ENCODE data around the gene PIERCE2. TPM values are rescaled to one million over a fixed set of nuclear protein-coding genes. Genes with fewer than 3 reads are reported as not detected.
A peak's percentile ranks its signal among the peaks of the same experiment; 100 is the strongest.

PIERCE2 gene
- total and polyA plus RNA-seq, 2 of the 13 experiments (the other 11 are each of a cell fraction or from before 2014, with no cell fraction given), result 0.09 TPM; not detected in 1

- TF ChIP-seq HNF1A (IDR thresholded peaks at IDR 0.05; ENCODE audit: low read depth) (no peak), HNF1A (CRISPR knock-in tag; IDR thresholded peaks at IDR 0.05; ENCODE audit: borderline replicate concordance) (no peak), CEBPG (CRISPR knock-in tag; IDR thresholded peaks at IDR 0.05) (0 out of 2 replicates have a peak, but pooled peaks have one; percentile 7), ZKSCAN5 (CRISPR knock-in tag; IDR thresholded peaks at IDR 0.05) (no peak), ZNF776 (CRISPR knock-in tag; IDR thresholded peaks at IDR 0.05) (no peak), ZNF513 (CRISPR knock-in tag; conservative IDR thresholded peaks at IDR 0.05) (no peak), RBM22 (optimal IDR thresholded peaks at IDR 0.05; ENCODE audit: low read length) (no peak), ZBTB4 (CRISPR knock-in tag; IDR thresholded peaks at IDR 0.05; ENCODE audit: borderline replicate concordance) (no peak), SMC3 (IDR thresholded peaks at IDR 0.05; ENCODE audit: low read length) (peak; percentile 53; the same call in 1 of the 2 replicates), ARNT2 (CRISPR knock-in tag; IDR thresholded peaks at IDR 0.05; ENCODE audit: low read depth) (no peak), ZNF44 (CRISPR knock-in tag; IDR thresholded peaks at IDR 0.05) (no peak), FOXO4 (CRISPR knock-in tag; conservative IDR thresholded peaks at IDR 0.05) (no peak), ZNF160 (CRISPR knock-in tag; IDR thresholded peaks at IDR 0.05) (no peak), SAFB2 (CRISPR knock-in tag; IDR thresholded peaks at IDR 0.05; ENCODE audit: borderline replicate concordance, low read depth) (no peak), PLRG1 (conservative IDR thresholded peaks at IDR 0.05) (no peak), NKX3-1 (CRISPR knock-in tag; IDR thresholded peaks at IDR 0.05) (no peak), ZNF431 (CRISPR knock-in tag; IDR thresholded peaks at IDR 0.05; ENCODE audit: borderline replicate concordance, low read depth) (no peak), TBX2 (CRISPR knock-in tag; IDR thresholded peaks at IDR 0.05; ENCODE audit: borderline replicate concordance) (no peak), RFXANK (CRISPR knock-in tag; IDR thresholded peaks at IDR 0.05) (no peak), CHD2 (IDR thresholded peaks at IDR 0.05; ENCODE audit: low read depth, low read length) (no peak), KLF6 (CRISPR knock-in tag; IDR thresholded peaks at IDR 0.05) (no peak)
These were observed 26.9 kb downstream of the PIERCE2 start (continued) for GRCh38 chr15:55434989-55435825.

All from HepG2 (cell line).